B cell (primary cell): ENCODE results near the gene GLT1D1. TPM values are rescaled to one million over a fixed set of nuclear protein-coding genes. Genes with fewer than 3 reads are reported as not detected.

Experiments used
- ATAC-seq: fragments of 200-7000 bp; cut with Tn5 transposase; one replicate; pipeline ENCODE4 v1.10.0; 2021; ENCODE audit warnings: low read depth, mild to moderate bottlenecking, moderate number of reproducible peaks, moderate library complexity
- CTCF ChIA-PET: fragments of 350-600 bp; sonication (Branson Sonifier 250); formaldehyde crosslinking; loops from one replicate; lab custom pipeline; 2021; ENCODE audit warnings: antibody characterized with exemption, inconsistent platforms; lab: Charles Lee
- POLR2A ChIA-PET: fragments of 350-600 bp; sonication (Branson Sonifier 250); formaldehyde crosslinking; loops from one replicate; lab custom pipeline; 2021; ENCODE audit warnings: antibody characterized with exemption; lab: Charles Lee
- DNase-seq: peaks from one replicate; pipeline ENCODE4 v3.0.0; 2013
- H2AFZ ChIP-seq: 2 replicates; pipeline ENCODE4 v1.6.1; 2012; ENCODE audit warnings: mild to moderate bottlenecking, low read depth, low read length; ENCODE audit not compliant: insufficient read depth, poor library complexity, severe bottlenecking
- H3K27ac ChIP-seq, 2 donors: 1 replicate in 1 of 2; 2 replicates in 1 of 2; pipeline ENCODE4 v1.5.1; 2012 to 2013; ENCODE audit warnings: low read length in 2 of 2, mild to moderate bottlenecking in 2 of 2, moderate library complexity in 1 of 2
- H3K27me3 ChIP-seq, 4 experiments: fragments of 200-600 bp in 1 of 4; sonication (generic) in 1 of 4; replicated peaks in 1 of 4; 1 replicate in 2 of 4; 2 replicates in 2 of 4; pipeline versions ENCODE4 v1.6.1 to v1.7.0; 2013 to 2016; ENCODE audit warnings: low read length in 3 of 4, mild to moderate bottlenecking in 2 of 4, mixed read lengths in 1 of 4, moderate library complexity in 1 of 4; ENCODE audit not compliant: insufficient read depth in 4 of 4, control insufficient read depth in 3 of 4; ENCODE audit errors: control extremely low read depth in 1 of 4
- H3K36me3 ChIP-seq, 2 experiments: replicated peaks in 1 of 2; 1 replicate in 1 of 2; 2 replicates in 1 of 2; pipeline versions ENCODE4 v1.6.1 to v1.7.1; 2013; ENCODE audit warnings: low read length in 1 of 2; ENCODE audit not compliant: insufficient read depth in 2 of 2, control insufficient read depth in 1 of 2; ENCODE audit errors: control extremely low read depth in 1 of 2, extremely low read depth in 1 of 2
- H3K4me1 ChIP-seq, 2 donors: fragments of 200-600 bp in 1 of 2; sonication (generic) in 1 of 2; 1 replicate in 1 of 2; 2 replicates in 1 of 2; pipeline versions ENCODE4 v1.5.1 to v1.6.1; 2013 to 2017; ENCODE audit warnings: low read length in 2 of 2; ENCODE audit not compliant: control insufficient read depth in 2 of 2, insufficient read depth in 2 of 2
- H3K4me2 ChIP-seq: replicated peaks from 2 replicates; pipeline ENCODE3; 2012; ENCODE audit warnings: mild to moderate bottlenecking, low read depth, low read length; ENCODE audit not compliant: poor library complexity, severe bottlenecking
- H3K4me3 ChIP-seq, 5 experiments: fragments of 200-600 bp in 1 of 5; sonication (generic) in 1 of 5; 1 replicate in 3 of 5; 2 replicates in 2 of 5; pipeline versions ENCODE4 v1.5.1 to v1.7.0; 2011 to 2016; ENCODE audit warnings: low read length in 4 of 5, mild to moderate bottlenecking in 4 of 5, low read depth in 2 of 5, control low read depth in 1 of 5, moderate library complexity in 1 of 5; ENCODE audit not compliant: insufficient read depth in 1 of 5; ENCODE audit errors: control extremely low read depth in 1 of 5, extremely low read depth in 1 of 5
- H3K79me2 ChIP-seq: fragments of 200-600 bp; sonication (generic); one replicate; pipeline ENCODE4 v1.6.0; 2016; ENCODE audit warnings: low read length; ENCODE audit not compliant: control insufficient read depth, insufficient read depth
- H3K9ac ChIP-seq: fragments of 200-600 bp; sonication (generic); 2 replicates; pipeline ENCODE4 v1.6.1; 2017; ENCODE audit warnings: mild to moderate bottlenecking, low read length, moderate library complexity
- H3K9me3 ChIP-seq, 3 donors: one replicate each; pipeline versions ENCODE4 v1.6.1 to v1.7.1; 2013; ENCODE audit warnings: low read length in 2 of 3; ENCODE audit not compliant: control insufficient read depth in 2 of 3, insufficient read depth in 1 of 3; ENCODE audit errors: control extremely low read depth in 1 of 3
- H4K20me1 ChIP-seq: 2 replicates; pipeline ENCODE4 v1.6.0; 2012; ENCODE audit warnings: mild to moderate bottlenecking, low read length; ENCODE audit not compliant: insufficient read depth, control insufficient read depth, poor library complexity, severe bottlenecking
- H3K27ac Mint-ChIP-seq: one replicate; pipeline ENCODE4 v1.8.0; 2021; ENCODE audit warnings: mixed read lengths
- H3K27me3 Mint-ChIP-seq: one replicate; pipeline ENCODE4 v1.8.0; 2021; ENCODE audit warnings: mixed read lengths
- H3K4me1 Mint-ChIP-seq: one replicate; pipeline ENCODE4 v1.8.0; 2021; ENCODE audit warnings: mixed read lengths
- H3K4me3 Mint-ChIP-seq: one replicate; pipeline ENCODE4 v1.8.0; 2021; ENCODE audit warnings: mixed read lengths
- H3K9me3 Mint-ChIP-seq: one replicate; pipeline ENCODE4 v1.8.0; 2022; ENCODE audit warnings: mixed read lengths; ENCODE audit not compliant: insufficient read depth
- EZH2 ChIP-seq: IDR thresholded peaks from 2 replicates; pipeline ENCODE4 v1.6.1; 2012; ENCODE audit warnings: borderline replicate concordance, low read depth, mild to moderate bottlenecking, moderate library complexity, low read length; ENCODE audit not compliant: insufficient read depth, poor library complexity, severe bottlenecking
- WGBS: methylation state at CpG from one replicate; pipeline ENCODE4 v1.1.5; 2013; ENCODE audit warnings: missing lambda C conversion rate; ENCODE audit not compliant: insufficient coverage; 5-methylcytosine and 5-hydroxymethylcytosine counted together
- intact Hi-C: fragments of 100-400 bp; cut with micrococcal nuclease; formaldehyde crosslinking; loops from one replicate; pipeline ENCODE4 v1.10.0; 2022
- polyA plus RNA-seq: library from polyadenylated mRNA; depleted of rRNA; stranded (reverse); fragments of >200 nt; gene quantifications from 2 replicates; pipeline ENCODE4 v1.2.3, GENCODE V29; 2012
- total RNA-seq, 2 donors: library from RNA; stranded (reverse); fragments of 120-200 nt in 1 of 2; gene quantifications; 1 replicate in 1 of 2; 2 replicates in 1 of 2; pipeline versions ENCODE4 v1.2.3 to v1.2.4, GENCODE V29; 2013 to 2022
- TF ChIP-seq, protein P1 (sequence below): fragments of 200-600 bp; IDR thresholded peaks from one replicate; pipeline ENCODE4 v1.8.0; 2022; ENCODE audit warnings: antibody characterized with exemption, mild to moderate bottlenecking

Gene GLT1D1
- total and polyA plus RNA-seq, 2 donors (not counting 1 experiment from before 2014, with no cell fraction given) = 0.22 to 0.49 TPM

DNA sequence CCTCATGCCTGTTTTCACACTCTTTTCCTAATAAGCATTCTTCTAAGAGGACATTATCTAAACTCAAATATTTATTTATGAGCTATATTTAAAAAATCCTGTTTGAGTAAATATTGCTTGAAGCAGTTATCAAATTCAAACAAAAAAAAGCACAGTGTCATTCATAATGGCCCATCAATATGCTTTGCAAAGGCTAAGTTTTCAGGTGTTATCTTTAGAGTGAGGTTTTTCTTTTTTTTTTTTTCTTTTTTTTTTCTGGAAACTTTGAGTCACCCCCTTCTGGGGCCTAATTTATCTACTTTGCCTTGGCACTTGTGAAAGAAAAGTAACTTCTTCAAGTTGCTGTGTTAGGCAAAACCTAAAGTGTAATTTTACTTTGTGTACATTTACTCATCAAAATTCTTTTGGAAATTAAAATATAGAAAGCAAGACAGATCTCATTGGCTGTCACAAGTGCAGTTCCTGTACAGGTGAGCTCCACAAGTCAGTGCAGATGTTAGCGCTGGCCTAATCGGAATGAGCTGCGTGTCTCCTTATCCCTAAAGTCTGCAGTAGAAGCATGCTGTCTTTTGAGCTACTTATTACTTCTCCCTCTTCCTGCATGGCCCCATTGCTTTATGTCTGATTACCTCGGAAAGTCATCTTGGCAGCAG is 53.3 kb downstream of the GLT1D1 start:
- H3K4me2 ChIP-seq = no peak overlapping the region
- H3K9ac ChIP-seq = no peak overlapping the region
- no peaks in the 10 kb centered on the region for H3K4me1 Mint-ChIP-seq
- H3K27ac ChIP-seq = no peak overlapping the region
- 98% methylated on average over 4 of the region's 4 CpGs for WGBS
- no peak overlapping the region for H3K27ac Mint-ChIP-seq
- H3K27me3 ChIP-seq = no peaks in the 10 kb centered on the region
- no peaks in the 10 kb centered on the region for H3K79me2 ChIP-seq
- no peaks in the 10 kb centered on the region for H4K20me1 ChIP-seq
- no peak for TF ChIP-seq EZH2
- TF ChIP-seq, protein P1, sequence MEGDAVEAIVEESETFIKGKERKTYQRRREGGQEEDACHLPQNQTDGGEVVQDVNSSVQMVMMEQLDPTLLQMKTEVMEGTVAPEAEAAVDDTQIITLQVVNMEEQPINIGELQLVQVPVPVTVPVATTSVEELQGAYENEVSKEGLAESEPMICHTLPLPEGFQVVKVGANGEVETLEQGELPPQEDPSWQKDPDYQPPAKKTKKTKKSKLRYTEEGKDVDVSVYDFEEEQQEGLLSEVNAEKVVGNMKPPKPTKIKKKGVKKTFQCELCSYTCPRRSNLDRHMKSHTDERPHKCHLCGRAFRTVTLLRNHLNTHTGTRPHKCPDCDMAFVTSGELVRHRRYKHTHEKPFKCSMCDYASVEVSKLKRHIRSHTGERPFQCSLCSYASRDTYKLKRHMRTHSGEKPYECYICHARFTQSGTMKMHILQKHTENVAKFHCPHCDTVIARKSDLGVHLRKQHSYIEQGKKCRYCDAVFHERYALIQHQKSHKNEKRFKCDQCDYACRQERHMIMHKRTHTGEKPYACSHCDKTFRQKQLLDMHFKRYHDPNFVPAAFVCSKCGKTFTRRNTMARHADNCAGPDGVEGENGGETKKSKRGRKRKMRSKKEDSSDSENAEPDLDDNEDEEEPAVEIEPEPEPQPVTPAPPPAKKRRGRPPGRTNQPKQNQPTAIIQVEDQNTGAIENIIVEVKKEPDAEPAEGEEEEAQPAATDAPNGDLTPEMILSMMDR = no peak
- no peaks in the 10 kb centered on the region for H3K4me1 ChIP-seq
- H3K9me3 ChIP-seq = no peaks in the 10 kb centered on the region
- ATAC-seq (no peak), DNase-seq (no peak)
- ChIA-PET CTCF (interaction anchor here (0.8 kb wide), 1 partner anchor 27 kb away, joined by 3 read pairs; no protein-coding TSS in a partner anchor), POLR2A (no interaction called here)
- no peak overlapping the region for H2AFZ ChIP-seq
- H3K4me3 Mint-ChIP-seq = no peak overlapping the region
- H3K27me3 Mint-ChIP-seq = no peaks in the 10 kb centered on the region
- H3K9me3 Mint-ChIP-seq = no peaks in the 10 kb centered on the region
- no peaks in the 10 kb centered on the region for H3K36me3 ChIP-seq
- intact Hi-C loops = no loop called here
- no peak overlapping the region for H3K4me3 ChIP-seq

- no peak overlapping the region for H3K4me3 ChIP-seq
- H3K27me3 ChIP-seq = no peaks in the 10 kb centered on the region
- no peak for ATAC-seq
- no peak overlapping the region for H2AFZ ChIP-seq
- H3K36me3 ChIP-seq = no peaks in the 10 kb centered on the region
- no peaks in the 10 kb centered on the region for H3K9me3 ChIP-seq
- no peak overlapping the region for H3K9ac ChIP-seq
- no peak overlapping the region for H3K27ac ChIP-seq
- ChIA-PET CTCF (no interaction called here), POLR2A (no interaction called here)
- H4K20me1 ChIP-seq = no peaks in the 10 kb centered on the region
- H3K27me3 Mint-ChIP-seq = no peaks in the 10 kb centered on the region
- H3K27ac Mint-ChIP-seq = no peak overlapping the region
- no peaks in the 10 kb centered on the region for H3K4me1 Mint-ChIP-seq
- H3K9me3 Mint-ChIP-seq = no peaks in the 10 kb centered on the region
- H3K4me3 Mint-ChIP-seq = no peak overlapping the region
- no peak overlapping the region for H3K4me2 ChIP-seq
- DNase-seq = no peak
- no peaks in the 10 kb centered on the region for H3K79me2 ChIP-seq
- no peaks in the 10 kb centered on the region for H3K4me1 ChIP-seq
- no peak for TF ChIP-seq EZH2
- TF ChIP-seq, protein P1 = peak; percentile 10
- intact Hi-C loops = no loop called here
- 90% methylated on average over 1 of the region's 4 CpGs for WGBS
Observed at GRCh38 chr12:128908254-128908653, 55.0 kb downstream of the GLT1D1 start.
